Measurements from ENCODE around the gene PLA2G2C. TPM values are rescaled to one million over a fixed set of nuclear protein-coding genes. Genes with fewer than 3 reads are reported as not detected.

Gene PLA2G2C
- total and polyA plus RNA-seq, 2 of the 13 experiments (the other 11 are each of a cell fraction or from before 2014, with no cell fraction given), result not detected

- DNase-seq (ENCODE audit: low spot score) (no peak), ATAC-seq (no peak), FAIRE-seq (no peak)
- WGBS (ENCODE audit: low lambda C conversion rate), result 51% methylated on average over 9 of the region's 13 CpGs
- Histone ChIP-seq H2AFZ (ENCODE audit: low read length) (no peak overlapping the region), H3K9ac (ENCODE audit: insufficient read depth, low read depth, low read length) (no peak overlapping the region), H3K4me3 (replicated peaks in 1 of 3; ENCODE audit: insufficient read depth in 1 of 3, low read depth in 2 of 3, low read length in 3 of 3) (no peak overlapping the region), H3K4me1 (ENCODE audit: insufficient read depth, low read length) (peaks cover 8% of the 10 kb centered on the region; the same call in 1 of the 2 replicates), H3K27me3 (ENCODE audit: control insufficient read depth in 1 of 2, insufficient read depth in 2 of 2, low read length in 2 of 2) (peaks cover under 1 to 35% of the 10 kb centered on the region in 2 experiments; a peak in 2 of 5 replicates), H3K4me2 (ENCODE audit: low read depth, low read length) (no peak overlapping the region), H3K36me3 (replicated peaks in 1 of 2; ENCODE audit: control insufficient read depth in 1 of 2, insufficient read depth in 2 of 2, low read length in 2 of 2) (no peaks in the 10 kb centered on the region), H3K79me2 (ENCODE audit: insufficient read depth, low read length) (no peaks in the 10 kb centered on the region), H3K9me3 (ENCODE audit: low read length) (no peaks in the 10 kb centered on the region), H4K20me1 (ENCODE audit: insufficient read depth, low read length) (no peaks in the 10 kb centered on the region), H3K27ac (ENCODE audit: extremely low read length, insufficient read depth, low read length) (no peak overlapping the region)
- intact Hi-C loops (cut with micrococcal nuclease; ENCODE audit: unreplicated experiment), result no loop called here
- POLR2A ChIA-PET, result no interaction called here
- no peak for TF ChIP-seq ZNF800 (CRISPR knock-in tag; IDR thresholded peaks at IDR 0.05)
- no peak for TF ChIP-seq ZNF724P (CRISPR knock-in tag; IDR thresholded peaks at IDR 0.05; ENCODE audit: borderline replicate concordance)
- no peak for TF ChIP-seq CC2D1A (CRISPR knock-in tag; IDR thresholded peaks at IDR 0.05)
- no peak for TF ChIP-seq DPF2 (CRISPR knock-in tag; IDR thresholded peaks at IDR 0.05; ENCODE audit: borderline replicate concordance, low read depth)
- TF ChIP-seq ZFP37 (CRISPR knock-in tag; IDR thresholded peaks at IDR 0.05; ENCODE audit: borderline replicate concordance), result no peak
- TF ChIP-seq ELF3 (CRISPR knock-in tag; IDR thresholded peaks at IDR 0.05), result no peak
- BruUV-seq (replicated peaks), result no TSS peak
- CTCF ChIA-PET (ENCODE audit: low intra/inter-chr PET ratio, low total read pairs), result no interaction called here
- in situ Hi-C loops (cut with HindIII; ENCODE audit: extremely low pct_ligation_motif_present, low pct_unique_long_range_greater_than_20kb), result no loop called here
These were observed 7.5 kb downstream of the PLA2G2C start for GRCh38 chr1:20178634-20179370.

Measured in HepG2 (cell line).